Pancreas (tissue), 10 donors: ENCODE measurements around the gene PIWIL4. TPM values are rescaled to one million over a fixed set of nuclear protein-coding genes. Genes with fewer than 3 reads are reported as not detected.
"Not testable (repeated sequence)": the region's sequence is repeated elsewhere in the genome, so short reads cannot be mapped to it uniquely, and the experiment has no call there.

Source experiments
- ATAC-seq, 4 donors: fragments of 200-7000 bp; cut with Tn5 transposase; one replicate each; pipeline versions ENCODE4 v1.8.0 to v1.9.1; 2020; ENCODE audit warnings: mild to moderate bottlenecking in 4 of 4, moderate library complexity in 4 of 4
- DNase-seq, 6 donors: peaks; one replicate each; pipeline ENCODE4 v3.0.0-alpha.2; 2020
- FAIRE-seq: peaks from 2 replicates; lab custom pipeline; 2012; peaks lifted over from hg19 to GRCh38; lab: Jason Lieb, UNC
- H3K27ac ChIP-seq, 4 donors: fragments of 200-600 bp; sonication (generic); 1 replicate in 3 of 4; 2 replicates in 1 of 4; pipeline versions ENCODE4 v1.5.0 to v1.8.0; 2020
- H3K27me3 ChIP-seq, 4 donors: fragments of 200-600 bp; one replicate each; pipeline ENCODE4 v1.8.0; 2021
- H3K36me3 ChIP-seq, 3 donors: fragments of 200-600 bp; sonication (generic) in 1 of 3; one replicate each; pipeline versions ENCODE4 v1.5.0 to v1.8.0; 2020 to 2021
- H3K4me1 ChIP-seq, 3 donors: fragments of 200-600 bp; one replicate each; pipeline ENCODE4 v1.8.0; 2021
- H3K4me3 ChIP-seq, 4 donors: fragments of 200-600 bp; sonication (generic) in 2 of 4; one replicate each; pipeline versions ENCODE4 v1.5.0 to v1.8.0; 2020 to 2021
- H3K9me3 ChIP-seq, 4 donors: fragments of 200-600 bp; one replicate each; pipeline ENCODE4 v1.8.0; 2021
- CTCF ChIP-seq, 4 donors: fragments of 200-600 bp; sonication (generic) in 3 of 4; IDR thresholded peaks; one replicate each; pipeline versions ENCODE4 v1.5.0 to v1.8.0; 2021; ENCODE audit warnings: antibody characterized with exemption in 4 of 4
- WGBS, 2 donors: extraction: QIAGEN DNeasy Blood & Tissue Kit; methylation state at CpG; one replicate each; pipeline ENCODE4 v1.1.7; 2013; 5-methylcytosine and 5-hydroxymethylcytosine counted together
- intact Hi-C, 3 donors: fragments of 100-400 bp; cut with DNase I; formaldehyde crosslinking; loops; one replicate each; pipeline versions ENCODE4 v1.11.1 to v1.14.2; 2022
- polyA plus RNA-seq, 2 donors: library from polyadenylated mRNA; stranded (reverse); fragments of 200-250 nt; gene quantifications; one replicate each; pipeline ENCODE4 v1.2.3, GENCODE V29; 2013
- total RNA-seq, 6 donors: library from RNA; stranded (reverse); fragmentation: NEBNext Ultra II Directional in 4 of 6; extraction: Animal tissue kit (Norgen Biotek cat#: 25700) in 4 of 6; gene quantifications; one replicate each; pipeline versions ENCODE4 v1.2.1 to v1.2.4, GENCODE V29; 2021 to 2023
- donor health status: healthy with polysubstance abuse.
- donor health status: DM: no; HTN: no; CAD: no; lungs with moderate emphysema.
- donor health status: DM: no; HTN: no; CAD: no.
- donor health status: control.
- donor health status: control.
- donor health status: Bipolar disorder and iron deficiency.
- donor health status: DM: yes; HTN: yes; CAD: no.
- donor health status: DM: no; HTN: no; CAD: no.
- donor health status: DM: no; HTN: no; CAD: no.
- donor health status: DM: yes; HTN: yes; CAD: no.

PIWIL4 gene
- total and polyA plus RNA-seq, 8 donors, result 4.0 to 12.3 (median 5.6) TPM

DNA sequence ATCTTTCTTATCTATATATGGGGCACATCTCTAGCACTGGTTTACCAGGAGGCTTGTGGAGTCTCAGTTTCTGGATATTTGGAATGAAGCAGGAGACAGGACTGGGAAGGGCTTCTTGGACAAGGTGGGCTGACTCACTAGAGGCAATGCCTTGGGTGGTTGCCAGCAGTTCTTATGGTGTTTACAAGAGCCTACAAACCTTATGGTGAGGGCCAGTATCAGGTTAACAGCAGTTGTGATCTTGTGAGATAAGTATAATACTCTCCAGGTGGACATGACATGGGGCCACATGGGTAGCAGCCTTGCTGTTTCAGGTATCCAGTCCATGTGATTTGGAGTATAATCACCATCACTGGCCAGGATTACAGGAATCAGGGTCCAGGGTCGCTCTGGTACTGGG is 13.2 kb upstream of the PIWIL4 start:
- 32 to 97% methylated on average over 1 of the region's 1 CpG for WGBS, 2 donors
- DNase-seq, result peak in 1 of 6 donors; percentile 26
- no peaks in the 10 kb centered on the region for H3K9me3 ChIP-seq
- H3K4me1 ChIP-seq, result peaks cover under 1 to 20% (median 4%) of the 10 kb centered on the region in 3 donors
- no peak for FAIRE-seq
- intact Hi-C loops, result no loop called here
- H3K36me3 ChIP-seq, result no peaks in the 10 kb centered on the region
- ATAC-seq, result no peak
- no peak for TF ChIP-seq CTCF (IDR thresholded peaks at IDR 0.05)
- H3K4me3 ChIP-seq, result no peak overlapping the region
- H3K27me3 ChIP-seq, result no peaks in the 10 kb centered on the region
- no peak overlapping the region for H3K27ac ChIP-seq

DNA sequence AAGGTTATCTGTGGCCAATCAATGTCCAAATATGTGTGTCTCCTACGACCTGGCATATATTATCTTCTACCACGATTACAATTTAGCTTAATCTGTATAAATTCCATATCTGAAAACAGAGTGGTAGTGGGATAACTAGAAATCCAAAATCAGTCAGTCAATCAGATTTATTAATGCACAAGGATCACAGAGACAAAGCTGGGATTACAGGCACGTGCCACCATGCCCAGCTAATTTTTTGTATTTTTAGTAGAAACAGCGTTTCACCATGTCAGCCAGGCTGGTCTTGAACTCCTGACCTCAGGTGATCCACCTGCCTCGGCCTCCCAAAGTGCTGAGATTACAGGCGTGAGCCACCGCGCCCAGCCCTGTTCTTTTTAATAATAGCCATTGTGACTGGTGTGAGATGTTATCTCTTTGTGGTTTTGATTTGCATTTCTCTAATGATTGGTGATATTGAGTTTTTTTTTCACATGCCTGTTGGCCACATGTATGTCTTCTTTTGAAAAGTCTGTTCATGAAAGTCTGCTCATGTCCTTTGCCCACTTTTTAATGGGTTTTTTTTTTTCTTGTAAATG is 11.3 kb upstream of the PIWIL4 start:
- 82 to 83% methylated on average over 8 of the region's 8 CpGs for WGBS, 2 donors
- H3K27me3 ChIP-seq, FAIRE-seq, H3K4me3 ChIP-seq, DNase-seq, H3K9me3 ChIP-seq, intact Hi-C loops, H3K4me1 ChIP-seq, H3K36me3 ChIP-seq, ATAC-seq, H3K27ac ChIP-seq: not testable (repeated sequence)

GRCh38 chr11:94557421-94557820 is 9.7 kb upstream of the PIWIL4 start:
- Histone ChIP-seq H3K27me3 (no peaks in the 10 kb centered on the region), H3K9me3 (no peaks in the 10 kb centered on the region), H3K4me1 (peaks cover 0 to 7% (median 4%) of the 10 kb centered on the region in 3 donors), H3K27ac (no peak overlapping the region), H3K36me3 (no peaks in the 10 kb centered on the region), H3K4me3 (no peak overlapping the region)
- no peak for ATAC-seq
- intact Hi-C loops, result no loop called here
- TF ChIP-seq CTCF (IDR thresholded peaks at IDR 0.05), result no peak
- FAIRE-seq, result peak; percentile 47
- no peak for DNase-seq

DNA sequence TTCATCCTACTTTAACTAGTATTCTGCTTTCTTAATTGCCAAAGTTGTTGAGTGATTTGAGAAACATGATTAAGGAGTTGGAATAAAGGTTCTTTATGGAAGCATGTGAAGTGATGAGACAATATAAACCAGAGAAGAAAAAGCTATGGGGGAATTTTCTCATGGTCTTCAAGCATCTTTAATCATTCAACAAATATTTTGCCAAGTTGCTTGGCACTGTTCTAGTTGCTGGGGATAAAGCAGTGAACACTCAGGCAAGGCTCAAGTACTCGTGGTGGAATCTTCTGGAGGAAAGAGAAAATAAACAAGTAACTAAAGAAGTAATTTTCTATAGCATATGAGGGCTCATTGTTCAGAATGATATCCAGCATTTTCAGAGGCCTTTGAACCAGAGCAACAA is 9.2 kb upstream of the PIWIL4 start:
- Histone ChIP-seq H3K27ac (no peak overlapping the region), H3K4me3 (no peak overlapping the region), H3K9me3 (no peaks in the 10 kb centered on the region), H3K36me3 (no peaks in the 10 kb centered on the region), H3K4me1 (peaks cover 0 to 7% (median 4%) of the 10 kb centered on the region in 3 donors), H3K27me3 (no peaks in the 10 kb centered on the region)
- WGBS, 2 donors, result 18 to 25% methylated on average over 1 of the region's 1 CpG
- TF ChIP-seq CTCF (IDR thresholded peaks at IDR 0.05), result no peak
- ATAC-seq, result no peak
- no peak for FAIRE-seq
- intact Hi-C loops, result no loop called here
- no peak for DNase-seq

DNA sequence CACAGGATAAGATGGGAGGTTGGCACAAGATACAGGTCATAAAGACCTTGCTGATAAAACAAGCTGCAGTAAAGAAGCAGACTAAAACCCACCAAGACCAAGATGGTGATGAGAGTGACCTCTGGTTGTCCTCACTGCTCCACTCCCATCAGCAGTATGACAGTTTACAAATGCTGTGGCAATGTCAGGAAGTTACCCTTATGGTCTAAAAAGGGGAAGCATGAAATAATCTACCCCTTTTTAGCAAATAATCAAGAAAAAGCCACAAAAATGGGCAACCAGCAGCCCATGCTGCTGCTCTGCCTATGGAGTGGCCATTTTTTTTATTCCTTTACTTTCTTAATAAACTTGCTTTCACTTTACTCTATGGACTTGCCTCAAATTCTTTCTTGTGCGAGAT is 8.7 kb upstream of the PIWIL4 start:
- ATAC-seq, result peak in 1 of 4 donors; percentile 27
- Histone ChIP-seq H3K4me1 (peaks cover 0 to 7% (median 4%) of the 10 kb centered on the region in 3 donors), H3K36me3 (no peaks in the 10 kb centered on the region), H3K27ac (no peak overlapping the region), H3K4me3 (no peak overlapping the region), H3K27me3 (no peaks in the 10 kb centered on the region), H3K9me3 (no peaks in the 10 kb centered on the region)
- TF ChIP-seq CTCF (IDR thresholded peaks at IDR 0.05), result no peak
- FAIRE-seq, result no peak
- WGBS, 2 donors, result 95 to 96% methylated on average over 1 of the region's 1 CpG
- intact Hi-C loops, result no loop called here
- DNase-seq, result no peak
